Gastroesophageal sphincter (tissue), 4 donors: Measurements from ENCODE around the gene FUT3. TPM values are rescaled to one million over a fixed set of nuclear protein-coding genes. Genes with fewer than 3 reads are reported as not detected.
"Not testable (repeated sequence)": the region's sequence is repeated elsewhere in the genome, so short reads cannot be mapped to it uniquely, and the experiment has no call there.

ENCODE experiments used
- ATAC-seq: fragments of 150-250 bp; one replicate; pipeline ENCODE4 v1.9.1; 2016; ENCODE audit warnings: mild to moderate bottlenecking, moderate library complexity
- H3K27ac ChIP-seq, 4 donors: fragments of 200-600 bp; sonication (generic) in 3 of 4; 1 replicate in 3 of 4; 2 replicates in 1 of 4; pipeline ENCODE4 v1.5.1; 2016 to 2019
- H3K27me3 ChIP-seq: fragments of 200-600 bp; sonication (generic); one replicate; pipeline ENCODE4 v1.5.1; 2019
- H3K36me3 ChIP-seq, 2 donors: fragments of 200-600 bp; sonication (generic); one replicate each; pipeline ENCODE4 v1.5.1; 2019; ENCODE audit warnings: control low read depth in 1 of 2
- H3K4me1 ChIP-seq, 3 donors: fragments of 200-600 bp; sonication (generic); 1 replicate in 2 of 3; 2 replicates in 1 of 3; pipeline ENCODE4 v1.5.1; 2016 to 2019; ENCODE audit warnings: control low read depth in 2 of 3
- H3K4me3 ChIP-seq, 2 donors: fragments of 200-600 bp; sonication (generic); one replicate each; pipeline ENCODE4 v1.5.1; 2019; ENCODE audit warnings: mild to moderate bottlenecking in 1 of 2, moderate library complexity in 1 of 2
- H3K9me3 ChIP-seq, 3 donors: fragments of 200-600 bp; sonication (generic); one replicate each; pipeline ENCODE4 v1.5.1; 2017 to 2019; ENCODE audit warnings: control low read depth in 2 of 3
- CTCF ChIP-seq, 4 experiments: fragments of 200-600 bp in 2 of 4; fragments of 450-650 bp in 2 of 4; sonication (generic) in 1 of 4; IDR thresholded peaks; one replicate each; pipeline ENCODE4 v1.5.1; 2017 to 2019; ENCODE audit warnings: antibody characterized with exemption in 4 of 4, mild to moderate bottlenecking in 2 of 4, moderate library complexity in 2 of 4
- EP300 ChIP-seq: sonication (generic); formaldehyde crosslinking; IDR thresholded peaks from one replicate; pipeline ENCODE4 v1.6.1; 2017; ENCODE audit warnings: antibody characterized with exemption, mild to moderate bottlenecking
- POLR2A ChIP-seq, 2 donors: fragments of 450-650 bp; IDR thresholded peaks; one replicate each; pipeline ENCODE4 v1.6.1; 2017; ENCODE audit warnings: antibody characterized with exemption in 2 of 2, mild to moderate bottlenecking in 2 of 2, moderate library complexity in 1 of 2
- POLR2AphosphoS5 ChIP-seq: sonication (generic); formaldehyde crosslinking; IDR thresholded peaks from one replicate; pipeline ENCODE4 v1.6.1; 2017; ENCODE audit warnings: antibody characterized with exemption
- WGBS, 2 donors: methylation state at CpG; one replicate each; pipeline ENCODE4 v1.1.5; 2018; ENCODE audit warnings: low coverage in 1 of 2; 5-methylcytosine and 5-hydroxymethylcytosine counted together
- total RNA-seq, 4 donors: library from RNA; depleted of rRNA; stranded (reverse); fragments of >200 nt; gene quantifications; one replicate each; pipeline ENCODE4 v1.1.0, GENCODE V29; 2016

Gene FUT3
- total RNA-seq, 4 donors from 2014 or later = 0.12 to 4.8 (median 4.5) TPM; not detected in 1

- TF ChIP-seq POLR2AphosphoS5 (no peak), EP300 (no peak), POLR2A (IDR thresholded peaks at IDR 0.05) (no peak), CTCF (IDR thresholded peaks at IDR 0.05) (no peak)
- no peak overlapping the region for H3K4me3 ChIP-seq
- H3K27me3 ChIP-seq = no peaks in the 10 kb centered on the region
- no peaks in the 10 kb centered on the region for H3K9me3 ChIP-seq
- 87% methylated on average over 14 to 17 of the region's 18 CpGs for WGBS, 2 donors
- ATAC-seq = no peak
- H3K4me1 ChIP-seq = no peaks in the 10 kb centered on the region
- no peaks in the 10 kb centered on the region for H3K36me3 ChIP-seq
- no peak overlapping the region for H3K27ac ChIP-seq
Measured at GRCh38 chr19:5857203-5858081, 6.2 kb upstream of the FUT3 start.

DNA sequence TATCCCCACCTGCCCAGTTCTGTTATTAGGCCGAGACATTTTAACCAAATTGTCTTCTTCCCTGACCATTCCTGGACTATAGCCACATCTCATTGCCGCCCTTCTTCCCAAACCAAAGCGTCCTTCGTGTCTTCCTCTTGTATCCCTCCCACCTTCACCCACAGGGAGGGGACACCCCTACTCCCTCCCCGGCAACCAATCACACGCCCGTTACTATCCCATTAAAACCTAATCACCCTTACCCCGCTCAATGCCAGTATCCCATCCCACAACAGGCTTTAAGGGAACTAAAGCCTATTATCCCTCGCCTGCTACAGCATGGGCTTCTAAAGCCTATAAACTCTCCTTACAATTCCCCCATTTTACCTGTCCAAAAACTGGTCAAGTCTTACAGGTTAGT lies 3.9 kb upstream of the FUT3 start:
- H3K36me3 ChIP-seq, H3K27me3 ChIP-seq, H3K27ac ChIP-seq, H3K4me3 ChIP-seq, ATAC-seq, H3K9me3 ChIP-seq: not testable (repeated sequence)
- 78 to 84% methylated on average over 3 to 9 of the region's 9 CpGs for whole genome bisulfite sequencing, 2 donors
- H3K4me1 ChIP-seq = peaks cover 0 to 13% (median 5%) of the 10 kb centered on the region in 3 donors

GRCh38 chr19:5854121-5854520 lies 2.9 kb upstream of the FUT3 start:
- WGBS, 2 donors = 64 to 92% methylated on average over 4 of the region's 10 CpGs
- ATAC-seq, H3K36me3 ChIP-seq, H3K27ac ChIP-seq, H3K9me3 ChIP-seq, H3K4me3 ChIP-seq, H3K27me3 ChIP-seq: not testable (repeated sequence)
- peaks cover 0 to 13% (median 5%) of the 10 kb centered on the region in 3 donors for H3K4me1 ChIP-seq

GRCh38 chr19:5850743-5851293 lies 431 bp downstream of the FUT3 start:
- 0 to 5% methylated on average over 1 to 2 of the region's 5 CpGs for whole genome bisulfite sequencing, 2 donors
- peak; percentile 80 for ATAC-seq
- Histone ChIP-seq H3K27me3 (no peaks in the 10 kb centered on the region), H3K36me3 (no peaks in the 10 kb centered on the region), H3K27ac (peak overlapping the region in 1 of 4 donors; percentile 12), H3K4me3 (no peak overlapping the region), H3K4me1 (peaks cover 0 to 13% (median 5%) of the 10 kb centered on the region in 3 donors), H3K9me3 (no peaks in the 10 kb centered on the region)
- TF ChIP-seq POLR2A (IDR thresholded peaks at IDR 0.05) = no peak
- TF ChIP-seq POLR2AphosphoS5 = peak; percentile 60

- Histone ChIP-seq H3K27ac (no peak overlapping the region), H3K4me3 (no peak overlapping the region), H3K27me3 (no peaks in the 10 kb centered on the region)
Measured at GRCh38 chr19:5850189-5850588, 1.1 kb downstream of the FUT3 start.

DNA sequence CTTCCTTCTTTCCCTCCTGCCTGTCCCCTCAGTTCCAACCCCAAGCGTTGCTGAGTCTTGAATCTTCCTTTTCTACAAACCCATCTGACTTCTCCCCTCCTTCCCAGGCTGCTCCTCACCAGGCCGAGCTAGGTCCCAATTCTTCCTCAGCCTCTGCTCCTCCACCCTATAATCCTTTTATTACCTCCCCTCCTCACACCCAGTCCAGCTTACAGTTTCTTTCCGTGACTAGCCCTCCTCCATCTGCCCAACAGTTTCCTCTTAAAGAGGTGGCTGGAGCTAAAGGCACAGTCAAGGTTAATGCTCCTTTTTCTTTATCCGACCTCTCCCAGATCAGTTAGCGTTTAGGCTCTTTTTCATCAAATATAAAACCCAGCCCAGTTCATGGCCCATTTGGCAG lies 2.6 kb downstream of the FUT3 start:
- ATAC-seq, H3K4me3 ChIP-seq, H3K27ac ChIP-seq, H3K9me3 ChIP-seq, H3K27me3 ChIP-seq, H3K36me3 ChIP-seq: not testable (repeated sequence)
- WGBS, 2 donors = 70 to 83% methylated on average over 2 to 5 of the region's 5 CpGs
- H3K4me1 ChIP-seq = peaks cover 0 to 13% (median 5%) of the 10 kb centered on the region in 3 donors

More at GRCh38 chr19:5850189-5850588, 1.1 kb downstream of the FUT3 start:
- WGBS, 2 donors = 63 to 84% methylated on average over 3 to 6 of the region's 6 CpGs
- H3K4me1 ChIP-seq = peaks cover 0 to 13% (median 5%) of the 10 kb centered on the region in 3 donors
- no peak for ATAC-seq
- no peaks in the 10 kb centered on the region for H3K9me3 ChIP-seq
- no peaks in the 10 kb centered on the region for H3K36me3 ChIP-seq
- TF ChIP-seq EP300 (no peak), CTCF (IDR thresholded peaks at IDR 0.05) (no peak), POLR2A (IDR thresholded peaks at IDR 0.05) (no peak), POLR2AphosphoS5 (no peak)

DNA sequence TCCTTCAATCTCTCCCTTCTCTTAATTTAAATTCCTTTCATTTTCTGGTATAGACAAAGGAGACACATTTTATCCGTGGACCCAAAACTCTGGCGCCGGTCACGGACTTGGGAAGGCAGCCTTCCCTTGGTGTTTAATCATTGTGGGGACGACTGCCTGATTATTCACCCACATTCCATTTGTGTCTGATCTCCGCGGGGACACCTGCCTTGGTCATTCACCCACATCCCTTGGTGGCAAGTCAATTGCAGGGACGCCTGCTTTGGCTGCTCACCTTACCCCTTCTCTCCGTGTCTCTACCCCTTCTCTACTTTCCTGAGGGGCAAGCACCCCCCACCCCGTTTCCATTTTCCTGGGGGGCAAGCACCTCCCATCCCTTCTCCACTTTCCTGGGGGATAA lies 3.4 kb downstream of the FUT3 start:
- not testable (repeated sequence) for H3K4me3 ChIP-seq, H3K27ac ChIP-seq, H3K36me3 ChIP-seq, H3K27me3 ChIP-seq, ATAC-seq, H3K9me3 ChIP-seq
- H3K4me1 ChIP-seq = peaks cover 0 to 13% (median 5%) of the 10 kb centered on the region in 3 donors
- WGBS, 2 donors = 73 to 79% methylated on average over 8 to 9 of the region's 10 CpGs
